Hepatocyte (in vitro differentiated cells): ENCODE data around the gene PRKAG2.

Source experiments
- CTCF ChIP-seq: fragments of 200-600 bp; sonication (generic); IDR thresholded peaks from 2 replicates; pipeline ENCODE4 v1.5.1; 2016; ENCODE audit warnings: antibody characterized with exemption, mild to moderate bottlenecking; ENCODE audit not compliant: poor library complexity
- EZH2phosphoT487 ChIP-seq: fragments of 200-600 bp; sonication (generic); IDR thresholded peaks from one replicate; pipeline ENCODE4 v1.6.1; 2018; ENCODE audit warnings: antibody characterized with exemption, mild to moderate bottlenecking, low read depth, moderate library complexity; ENCODE audit not compliant: unreplicated experiment, severe bottlenecking

- no peak for TF ChIP-seq CTCF
- TF ChIP-seq EZH2phosphoT487 = no peak
Observed at GRCh38 chr7:151875942-151876898, 695 bp downstream of the PRKAG2 start.
